ENCODE data around the gene IGFN1. TPM values are rescaled to one million over a fixed set of nuclear protein-coding genes. Genes with fewer than 3 reads are reported as not detected.
A peak's percentile ranks its signal among the peaks of the same experiment; 100 is the strongest.

IGFN1 gene
- polyA plus RNA-seq, 1 of the 3 experiments (the other 2 are of a cell fraction): 0.18 TPM

GRCh38 chr1:201170533-201171062 is 20.0 kb upstream of the IGFN1 start (continued):
- 0 out of 2 replicates have a peak, but pooled peaks have one; percentile 11 for TF ChIP-seq SIN3A (IDR thresholded peaks at IDR 0.05; ENCODE audit: borderline replicate concordance, low read depth, low read length)

- Histone ChIP-seq H3F3A (replicated peaks; ENCODE audit: insufficient read depth) (no peaks in the 10 kb centered on the region), H3K27ac (ENCODE audit: low read depth in 2 of 2, low read length in 1 of 2) (peak overlapping the region in 1 of 2 experiments; percentile 76; a peak in 2 of 4 replicates), H3K27me3 (ENCODE audit: insufficient read depth) (0 out of 2 replicates have a peak, but pooled peaks cover 7% of the 10 kb centered on the region), H3K4me2 (peak overlapping the region; percentile 92), H3K36me3 (replicated peaks in 1 of 2; ENCODE audit: control insufficient read depth in 1 of 2, insufficient read depth in 2 of 2, low read length in 1 of 2) (no peaks in the 10 kb centered on the region), H2AFZ (ENCODE audit: low read depth) (peak overlapping the region; percentile 98), H3K4me1 (ENCODE audit: control insufficient read depth in 1 of 2, insufficient read depth in 2 of 2, low read depth in 1 of 2, low read length in 1 of 2) (peaks cover 0 to 10% of the 10 kb centered on the region in 2 experiments; a peak in 2 of 4 replicates), H3K9me3 (no peaks in the 10 kb centered on the region), H3K79me2 (ENCODE audit: insufficient read depth) (no peaks in the 10 kb centered on the region), H3K4me3 (ENCODE audit: low read depth in 2 of 2, low read length in 1 of 2) (peak overlapping the region; percentile 70 to 79), H3K9me2 (no peaks in the 10 kb centered on the region), H3K9ac (peak overlapping the region; percentile 64; the same call in 1 of the 2 replicates), H4K20me1 (ENCODE audit: insufficient read depth) (no peaks in the 10 kb centered on the region)
- ChIA-PET POLR2A (no interaction called here), CTCF (interaction anchor here (1.1 to 3.0 kb wide), 7 partner anchors 13 to 51 kb away, joined by 3 to 15 read pairs (median 8); partner anchors contain the start of gene TMEM9)
- peak; percentile 85 for DNase-seq
- TF ChIP-seq MAX (IDR thresholded peaks at IDR 0.05; ENCODE audit: low read depth) (no peak), ZBTB33 (IDR thresholded peaks at IDR 0.05; ENCODE audit: borderline replicate concordance, low read depth) (no peak), RCOR1 (IDR thresholded peaks at IDR 0.05; ENCODE audit: low read length) (no peak), TCF12 (IDR thresholded peaks at IDR 0.05) (peak; percentile 2; the same call in 1 of the 2 replicates), CTCF (IDR thresholded peaks at IDR 0.05) (peak; percentile 54), SIN3A (IDR thresholded peaks at IDR 0.05; ENCODE audit: borderline replicate concordance, low read depth, low read length) (0 out of 2 replicates have a peak, but pooled peaks have one; percentile 5)
- 28% methylated on average over 25 of the region's 48 CpGs for WGBS (ENCODE audit: low lambda C conversion rate)
Observed at GRCh38 chr1:201171063-201172036, 19.3 kb upstream of the IGFN1 start.

GRCh38 chr1:201172326-201172725 is 18.3 kb upstream of the IGFN1 start:
- no peaks in the 10 kb centered on the region for H4K20me1 ChIP-seq (ENCODE audit: insufficient read depth)
- H3K4me1 ChIP-seq (ENCODE audit: control insufficient read depth in 1 of 2, insufficient read depth in 2 of 2, low read depth in 1 of 2, low read length in 1 of 2): peaks cover 0 to 10% of the 10 kb centered on the region in 2 experiments; a peak in 2 of 4 replicates
- DNase-seq: no peak
- H3K36me3 ChIP-seq (replicated peaks in 1 of 2; ENCODE audit: control insufficient read depth in 1 of 2, insufficient read depth in 2 of 2, low read length in 1 of 2): no peaks in the 10 kb centered on the region
- H3F3A ChIP-seq (replicated peaks; ENCODE audit: insufficient read depth): no peaks in the 10 kb centered on the region
- ChIA-PET POLR2A (no interaction called here), CTCF (interaction anchor here (0.8 to 2.1 kb wide), 2 partner anchors 9 to 17 kb away, joined by 3 to 15 read pairs; partner anchors contain the start of gene TMEM9)
- no peaks in the 10 kb centered on the region for H3K9me3 ChIP-seq
- H3K27me3 ChIP-seq (ENCODE audit: insufficient read depth): 0 out of 2 replicates have a peak, but pooled peaks cover 2% of the 10 kb centered on the region
- 89% methylated on average over 3 of the region's 4 CpGs for WGBS (ENCODE audit: low lambda C conversion rate)
- no peak overlapping the region for H2AFZ ChIP-seq (ENCODE audit: low read depth)
- H3K79me2 ChIP-seq (ENCODE audit: insufficient read depth): no peaks in the 10 kb centered on the region
- no peak overlapping the region for H3K4me2 ChIP-seq
- no peak overlapping the region for H3K9ac ChIP-seq
- H3K9me2 ChIP-seq: no peaks in the 10 kb centered on the region
- no peak overlapping the region for H3K27ac ChIP-seq (ENCODE audit: low read depth in 2 of 2, low read length in 1 of 2)
- no peak overlapping the region for H3K4me3 ChIP-seq (ENCODE audit: low read depth in 2 of 2, low read length in 1 of 2)
- TF ChIP-seq MEF2A (IDR thresholded peaks at IDR 0.05; ENCODE audit: borderline replicate concordance, low read depth) (no peak), POLR2AphosphoS5 (IDR thresholded peaks at IDR 0.05; ENCODE audit: low read depth, low read length) (no peak), RXRA (IDR thresholded peaks at IDR 0.05; ENCODE audit: borderline replicate concordance, low read depth) (no peak), FOXJ3 (CRISPR knock-in tag; IDR thresholded peaks at IDR 0.05) (no peak), NFIC (IDR thresholded peaks at IDR 0.05; ENCODE audit: borderline replicate concordance) (no peak), EP300 (IDR thresholded peaks at IDR 0.05; ENCODE audit: borderline replicate concordance in 1 of 2, low read depth in 1 of 2, low read length in 1 of 2) (no peak), SIN3A (IDR thresholded peaks at IDR 0.05; ENCODE audit: borderline replicate concordance, low read depth, low read length) (no peak), IRF3 (IDR thresholded peaks at IDR 0.05; ENCODE audit: low read depth, low read length) (no peak), FOSL2 (IDR thresholded peaks at IDR 0.05; ENCODE audit: borderline replicate concordance, low read depth) (no peak), TAF1 (IDR thresholded peaks at IDR 0.05; ENCODE audit: borderline replicate concordance, low read depth, low read length) (no peak)
